SJSA1 (cell line): ENCODE measurements around the gene ARMC12. TPM values are rescaled to one million over a fixed set of nuclear protein-coding genes. Genes with fewer than 3 reads are reported as not detected.

Experiments
- DNase-seq, 2 experiments: peaks; one replicate each; pipeline ENCODE4 v3.0.0-alpha.2; 2015 to 2020; ENCODE audit warnings: low spot score in 2 of 2, low read depth in 1 of 2
- H3K27ac ChIP-seq: fragments of 250-450 bp; sonication (Bioruptor Pico); 2 replicates; pipeline ENCODE4 v1.5.1; 2020; ENCODE audit warnings: mild to moderate bottlenecking, moderate library complexity
- H3K27me3 ChIP-seq: fragments of 250-450 bp; sonication (Bioruptor Pico); replicated peaks from 2 replicates; pipeline ENCODE4 v1.5.1; 2020; ENCODE audit warnings: mild to moderate bottlenecking, moderate library complexity
- H3K36me3 ChIP-seq: fragments of 250-450 bp; sonication (Bioruptor Pico); 2 replicates; pipeline ENCODE4 v1.5.1; 2020; ENCODE audit warnings: mild to moderate bottlenecking
- H3K4me1 ChIP-seq: fragments of 250-450 bp; sonication (Bioruptor Pico); replicated peaks from 2 replicates; pipeline ENCODE4 v1.6.1; 2021; ENCODE audit warnings: mild to moderate bottlenecking
- H3K4me3 ChIP-seq: fragments of 250-450 bp; sonication (Bioruptor Pico); 2 replicates; pipeline ENCODE4 v1.5.1; 2020; ENCODE audit warnings: mild to moderate bottlenecking
- H3K9me3 ChIP-seq: fragments of 250-450 bp; sonication (Bioruptor Pico); replicated peaks from 2 replicates; pipeline ENCODE4 v1.5.1; 2020; ENCODE audit warnings: mild to moderate bottlenecking
- total RNA-seq: library from RNA; depleted of rRNA; stranded (reverse); fragments of >200 nt; shearing (Covaris generic); gene quantifications from 2 replicates; pipeline ENCODE4 v1.2.3, GENCODE V29; 2014

The ARMC12 gene
- total RNA-seq, 1 experiment from 2014 or later = not detected

GRCh38 chr6:35724059-35724458 lies 12.8 kb upstream of the ARMC12 start:
- peaks cover 22% of the 10 kb centered on the region for H3K4me1 ChIP-seq
- H3K4me3 ChIP-seq = no peak overlapping the region
- no peaks in the 10 kb centered on the region for H3K36me3 ChIP-seq
- H3K27ac ChIP-seq = no peak overlapping the region
- no peaks in the 10 kb centered on the region for H3K9me3 ChIP-seq
- no peak for DNase-seq
- peaks cover 4% of the 10 kb centered on the region; the same call in 1 of the 2 replicates for H3K27me3 ChIP-seq

- no peak overlapping the region for H3K27ac ChIP-seq
- H3K27me3 ChIP-seq = peaks cover 4% of the 10 kb centered on the region
- peaks cover 22% of the 10 kb centered on the region for H3K4me1 ChIP-seq
- no peak for DNase-seq
- H3K9me3 ChIP-seq = no peaks in the 10 kb centered on the region
- no peak overlapping the region for H3K4me3 ChIP-seq
- H3K36me3 ChIP-seq = no peaks in the 10 kb centered on the region
Observed at GRCh38 chr6:35724471-35724870, 12.4 kb upstream of the ARMC12 start.

GRCh38 chr6:35725081-35725708 lies 11.6 kb upstream of the ARMC12 start:
- Histone ChIP-seq H3K36me3 (no peaks in the 10 kb centered on the region), H3K4me3 (no peak overlapping the region), H3K4me1 (peaks cover 18% of the 10 kb centered on the region), H3K27ac (no peak overlapping the region), H3K9me3 (no peaks in the 10 kb centered on the region), H3K27me3 (peaks cover 4% of the 10 kb centered on the region)
- DNase-seq = no peak

- Histone ChIP-seq H3K27ac (no peak overlapping the region), H3K4me1 (peaks cover 18% of the 10 kb centered on the region), H3K9me3 (no peaks in the 10 kb centered on the region), H3K27me3 (peaks cover 4% of the 10 kb centered on the region), H3K4me3 (no peak overlapping the region), H3K36me3 (no peaks in the 10 kb centered on the region)
- no peak for DNase-seq
Observed at GRCh38 chr6:35725721-35726438, 11.0 kb upstream of the ARMC12 start.

GRCh38 chr6:35727231-35727934 lies 9.4 kb upstream of the ARMC12 start:
- DNase-seq = peak; percentile 57 to 69
- Histone ChIP-seq H3K4me3 (peak overlapping the region; percentile 33), H3K4me1 (peaks cover 24% of the 10 kb centered on the region), H3K27me3 (peaks cover 4% of the 10 kb centered on the region), H3K27ac (no peak overlapping the region), H3K36me3 (no peaks in the 10 kb centered on the region), H3K9me3 (no peaks in the 10 kb centered on the region)

DNA sequence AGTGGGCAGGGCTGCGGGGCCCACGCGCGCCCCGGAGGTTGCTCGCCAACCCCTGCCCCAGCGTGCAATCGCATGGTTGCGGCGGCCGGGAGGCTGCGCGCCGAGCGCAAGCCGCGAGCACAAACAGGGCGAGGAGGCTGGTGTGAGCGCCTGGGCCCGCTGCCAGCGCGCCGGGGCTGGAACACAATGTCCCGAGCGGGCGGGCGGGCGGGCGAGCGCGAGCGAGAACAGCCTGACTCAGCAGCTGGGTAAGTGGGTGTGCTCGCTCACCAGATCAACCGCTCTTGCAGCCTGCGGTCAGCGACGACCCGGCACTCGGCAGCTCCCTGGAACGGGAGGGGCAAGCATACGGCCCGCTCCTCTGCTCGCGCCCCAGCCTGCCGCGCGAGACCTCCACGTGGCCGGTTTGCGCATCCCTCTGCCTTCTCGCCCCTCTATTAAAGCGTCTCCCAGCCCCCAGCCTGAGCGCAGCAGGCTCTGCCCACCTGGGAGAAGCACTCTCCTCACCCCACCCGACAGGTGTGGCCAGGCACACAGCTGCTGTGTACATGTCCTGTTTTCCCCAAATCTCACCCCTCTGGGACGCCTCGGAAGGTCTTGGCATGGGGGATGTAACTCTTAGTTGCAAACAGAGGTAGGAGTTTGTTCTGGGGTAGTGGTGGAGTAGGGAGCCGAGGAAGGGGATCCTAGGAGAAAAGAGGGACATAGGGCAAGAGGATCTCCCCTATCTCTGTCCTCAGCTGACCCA lies 8.7 kb upstream of the ARMC12 start:
- H3K27me3 ChIP-seq = peaks cover 4% of the 10 kb centered on the region
- H3K36me3 ChIP-seq = no peaks in the 10 kb centered on the region
- peaks cover 24% of the 10 kb centered on the region for H3K4me1 ChIP-seq
- H3K4me3 ChIP-seq = peak overlapping the region; percentile 33
- peak; percentile 73 to 89 for DNase-seq
- no peaks in the 10 kb centered on the region for H3K9me3 ChIP-seq
- H3K27ac ChIP-seq = no peak overlapping the region

DNA sequence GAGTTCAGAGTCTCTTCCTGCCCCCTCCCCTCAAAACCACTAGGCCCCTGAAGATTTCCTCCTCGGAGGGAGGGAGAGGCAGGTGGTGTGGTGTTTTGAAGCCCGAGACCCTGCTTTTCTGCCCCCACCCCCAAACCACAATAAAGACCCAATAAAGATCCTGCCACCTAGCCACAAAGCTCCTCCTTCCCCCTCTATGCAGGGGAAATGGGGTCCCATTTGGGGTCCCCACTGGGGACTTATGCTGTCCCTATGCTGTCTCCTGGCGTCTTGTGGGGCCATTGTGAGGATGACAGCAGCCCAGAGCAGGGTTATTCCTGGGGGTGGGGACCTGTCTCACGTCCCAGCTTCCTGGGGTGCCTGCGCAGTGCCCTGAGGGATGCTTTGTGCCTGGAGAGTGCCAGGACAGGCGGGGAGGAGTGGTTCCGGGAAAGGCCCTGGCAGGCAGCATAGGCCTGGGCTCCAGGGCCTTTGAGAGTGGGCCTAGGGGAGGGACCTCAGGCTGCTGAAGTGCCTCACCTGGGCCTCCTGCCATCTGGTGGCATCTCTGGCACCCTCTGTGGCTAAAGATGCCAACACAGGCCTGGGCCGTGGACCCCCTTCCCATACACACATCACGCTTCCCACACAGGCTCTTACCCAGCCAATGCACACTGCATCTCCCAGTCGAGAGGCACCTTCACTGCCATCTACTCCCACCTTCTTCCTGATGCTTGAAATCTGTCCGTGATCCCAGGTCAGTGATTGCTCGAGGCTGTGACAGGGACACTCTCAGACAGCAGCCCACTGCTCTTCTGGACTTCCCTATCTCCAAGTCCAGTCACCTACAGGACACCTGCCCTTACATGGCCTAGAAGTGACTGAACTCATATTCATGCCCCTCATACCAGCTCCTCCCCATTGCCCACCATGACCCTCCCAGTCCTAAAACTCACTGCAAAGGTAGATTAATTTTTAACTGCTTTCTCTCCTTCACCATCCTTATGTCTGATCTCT lies 7.9 kb upstream of the ARMC12 start:
- no peaks in the 10 kb centered on the region for H3K9me3 ChIP-seq
- no peak overlapping the region for H3K27ac ChIP-seq
- peaks cover 4% of the 10 kb centered on the region for H3K27me3 ChIP-seq
- H3K36me3 ChIP-seq = no peaks in the 10 kb centered on the region
- no peak overlapping the region for H3K4me3 ChIP-seq
- H3K4me1 ChIP-seq = peaks cover 24% of the 10 kb centered on the region
- no peak for DNase-seq

DNA sequence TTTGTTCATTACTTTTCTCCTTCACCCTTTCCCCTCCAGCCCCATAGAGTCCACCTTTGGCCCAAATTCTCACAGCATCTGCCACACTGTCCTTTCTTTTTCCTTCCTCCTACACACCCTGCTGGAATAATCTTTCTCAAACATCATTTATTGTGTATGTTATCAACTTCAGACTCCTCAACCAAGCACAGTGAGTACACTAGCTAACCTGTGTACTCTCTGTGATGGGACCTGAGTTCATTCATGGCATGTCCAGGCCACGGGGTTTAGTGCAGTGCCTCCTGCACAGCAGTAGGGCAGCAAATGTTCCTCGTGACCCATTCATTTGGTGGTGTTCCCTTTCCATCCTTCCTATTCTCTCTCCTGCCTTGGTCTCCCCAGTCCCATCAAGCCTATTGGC lies 7.1 kb upstream of the ARMC12 start:
- Histone ChIP-seq H3K36me3 (no peaks in the 10 kb centered on the region), H3K27ac (no peak overlapping the region), H3K4me1 (peaks cover 24% of the 10 kb centered on the region), H3K9me3 (no peaks in the 10 kb centered on the region), H3K27me3 (peaks cover 4% of the 10 kb centered on the region), H3K4me3 (no peak overlapping the region)
- no peak for DNase-seq

GRCh38 chr6:35730745-35731413 lies 6.0 kb upstream of the ARMC12 start:
- Histone ChIP-seq H3K4me3 (no peak overlapping the region), H3K4me1 (peaks cover 24% of the 10 kb centered on the region), H3K27me3 (peaks cover 4% of the 10 kb centered on the region), H3K27ac (no peak overlapping the region), H3K9me3 (no peaks in the 10 kb centered on the region), H3K36me3 (no peaks in the 10 kb centered on the region)
- no peak for DNase-seq

DNA sequence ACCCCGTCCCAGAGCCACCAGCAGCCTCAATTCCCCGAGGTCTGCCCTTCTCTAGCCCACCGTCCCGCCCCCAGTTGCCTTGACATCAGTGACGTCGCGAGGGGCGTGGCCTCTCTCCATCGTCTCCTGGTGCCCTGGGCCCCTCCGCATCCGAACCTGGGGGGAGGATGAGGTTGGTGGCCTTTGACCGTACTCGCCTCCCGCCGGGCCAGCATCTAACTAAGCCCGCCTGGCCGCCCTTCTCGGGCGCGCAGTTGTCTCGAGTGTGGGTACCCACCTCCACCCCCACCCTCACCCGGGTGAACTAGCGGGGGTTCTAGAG lies 5.5 kb upstream of the ARMC12 start:
- 0 out of 2 replicates have a peak overlapping the region, but pooled peaks have one; percentile 25 for H3K27ac ChIP-seq
- peaks cover 24% of the 10 kb centered on the region for H3K4me1 ChIP-seq
- H3K4me3 ChIP-seq = peak overlapping the region; percentile 55
- no peaks in the 10 kb centered on the region for H3K9me3 ChIP-seq
- DNase-seq = peak in 1 of 2 experiments; percentile 80
- peaks cover 4% of the 10 kb centered on the region for H3K27me3 ChIP-seq
- no peaks in the 10 kb centered on the region for H3K36me3 ChIP-seq

DNA sequence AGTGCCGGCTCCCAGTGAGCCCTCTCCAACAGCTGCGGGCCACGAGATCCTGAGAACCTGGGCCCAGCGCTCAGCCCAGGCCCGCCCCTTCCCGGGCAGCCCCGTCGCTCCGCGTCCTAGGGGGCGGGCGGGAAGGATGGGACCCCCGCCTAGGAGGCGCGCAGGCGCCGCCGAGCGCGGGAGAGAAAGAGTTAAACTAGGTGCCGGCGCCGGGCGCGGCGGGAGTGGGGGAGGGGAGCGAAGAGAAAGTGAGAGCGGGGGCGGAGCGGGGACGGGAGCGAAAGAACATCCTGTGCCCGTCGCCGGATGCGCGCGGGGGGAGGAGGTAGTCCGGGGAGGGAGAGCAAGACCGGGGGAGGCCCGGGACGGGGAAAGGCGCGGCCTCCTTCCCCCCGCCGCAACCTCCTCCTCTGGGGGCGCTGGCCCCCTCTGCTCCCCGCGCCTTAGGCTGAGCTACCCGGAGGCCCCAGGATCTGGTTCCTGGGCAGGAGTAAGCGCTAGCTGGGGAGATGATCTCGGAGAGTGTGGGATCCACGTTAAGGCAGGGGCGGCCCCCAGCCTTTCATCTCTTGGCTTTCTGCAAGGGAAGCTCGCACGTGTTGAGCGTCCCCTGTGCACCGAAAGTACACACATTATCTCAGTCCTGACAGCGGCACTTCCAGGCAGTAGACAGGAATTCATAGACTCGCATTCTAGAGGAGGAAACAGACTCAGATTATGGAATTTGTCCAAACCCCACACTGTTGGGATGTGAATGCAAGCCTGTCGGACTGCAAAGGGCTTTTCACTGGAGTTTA lies 4.9 kb upstream of the ARMC12 start:
- DNase-seq = peak; percentile 67 to 74
- peaks cover 3% of the 10 kb centered on the region for H3K27me3 ChIP-seq
- no peaks in the 10 kb centered on the region for H3K9me3 ChIP-seq
- 0 out of 2 replicates have a peak overlapping the region, but pooled peaks have one; percentile 25 for H3K27ac ChIP-seq
- H3K4me3 ChIP-seq = peak overlapping the region; percentile 55
- H3K4me1 ChIP-seq = peaks cover 20% of the 10 kb centered on the region
- no peaks in the 10 kb centered on the region for H3K36me3 ChIP-seq

- Histone ChIP-seq H3K4me3 (no peak overlapping the region), H3K27ac (no peak overlapping the region), H3K27me3 (no peaks in the 10 kb centered on the region; the same call in 1 of the 2 replicates), H3K4me1 (peaks cover 6% of the 10 kb centered on the region; the same call in 1 of the 2 replicates), H3K36me3 (no peaks in the 10 kb centered on the region), H3K9me3 (no peaks in the 10 kb centered on the region)
- DNase-seq = no peak
Observed at GRCh38 chr6:35733633-35734032, 3.2 kb upstream of the ARMC12 start.
